Activated CD4-positive, CD25-positive, alpha-beta regulatory T cell (primary cell): ENCODE measurements around the gene ATPAF2.
A peak's percentile ranks its signal among the peaks of the same experiment; 100 is the strongest.

ENCODE experiments used
- DNase-seq, 4 experiments: peaks; one replicate each; lab custom pipeline; 2025; lab: John Stamatoyannopoulos, UW

ATPAF2 gene

DNA sequence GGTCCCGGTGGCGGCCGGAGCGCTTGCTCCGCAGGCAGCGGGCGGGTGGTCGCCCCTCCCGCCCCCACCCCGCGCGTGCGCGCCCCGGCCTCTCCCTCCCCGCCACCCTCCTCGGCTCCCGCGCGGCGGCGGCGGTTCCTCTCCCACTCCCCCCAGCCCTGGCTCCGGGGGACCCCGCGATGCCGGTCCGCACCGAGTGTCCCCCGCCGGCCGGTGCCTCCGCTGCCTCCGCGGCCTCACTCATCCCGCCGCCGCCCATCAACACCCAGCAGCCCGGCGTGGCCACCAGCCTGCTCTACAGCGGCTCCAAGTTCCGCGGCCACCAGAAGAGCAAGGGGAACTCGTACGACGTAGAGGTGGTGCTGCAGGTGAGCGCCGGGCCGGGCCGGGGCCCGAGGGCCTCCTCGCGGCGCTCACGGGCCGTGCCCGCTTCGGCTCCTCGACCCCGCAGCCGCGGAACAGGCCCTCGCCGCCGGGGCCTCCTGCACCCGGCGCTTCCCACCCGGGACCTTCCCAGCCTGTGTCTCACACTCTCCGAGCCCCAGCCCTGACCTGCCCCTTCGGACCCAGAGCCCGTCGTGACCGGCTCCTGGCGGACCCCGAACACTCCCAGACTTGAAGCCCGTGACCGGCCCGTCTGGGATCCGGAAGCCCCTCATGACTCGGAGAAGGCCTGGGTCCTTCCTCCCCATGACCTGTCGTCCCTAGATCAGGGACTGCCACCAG is 730 bp upstream of the ATPAF2 start:
- no peak for DNase-seq

DNA sequence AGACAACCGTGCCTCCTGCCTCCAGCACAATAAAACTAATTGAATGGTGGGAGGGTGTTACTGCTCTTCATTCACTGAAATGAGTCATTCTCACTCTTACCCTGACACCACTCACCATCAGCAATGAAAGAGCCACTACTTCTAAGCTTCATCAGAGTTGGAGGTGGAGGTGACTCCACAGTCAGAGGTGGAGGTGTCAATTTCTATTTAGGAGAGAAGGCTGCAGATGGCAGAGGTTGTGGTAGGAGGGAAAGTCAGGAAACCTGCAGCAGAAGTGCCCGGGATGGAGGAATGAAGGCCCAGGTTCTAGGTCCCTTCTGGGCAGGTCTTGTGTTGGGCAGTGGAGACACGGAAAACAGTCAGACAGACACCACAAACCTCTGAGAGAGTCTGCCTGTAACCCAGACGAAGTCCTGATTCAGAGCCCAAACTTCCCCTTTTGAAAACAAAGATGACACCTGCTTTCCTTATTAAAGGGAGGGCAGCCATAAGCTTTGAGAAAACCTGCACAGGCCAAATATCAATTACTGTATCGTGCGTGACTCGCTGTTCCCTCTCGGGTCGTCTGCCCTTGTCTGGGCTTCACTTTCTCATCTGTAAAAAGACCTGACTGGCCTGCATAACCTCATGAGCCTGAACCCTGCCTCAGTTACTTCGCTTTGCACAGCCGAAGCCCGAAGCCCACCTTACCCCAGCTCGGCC is 668 bp downstream of the ATPAF2 start:
- DNase-seq, result no peak

DNA sequence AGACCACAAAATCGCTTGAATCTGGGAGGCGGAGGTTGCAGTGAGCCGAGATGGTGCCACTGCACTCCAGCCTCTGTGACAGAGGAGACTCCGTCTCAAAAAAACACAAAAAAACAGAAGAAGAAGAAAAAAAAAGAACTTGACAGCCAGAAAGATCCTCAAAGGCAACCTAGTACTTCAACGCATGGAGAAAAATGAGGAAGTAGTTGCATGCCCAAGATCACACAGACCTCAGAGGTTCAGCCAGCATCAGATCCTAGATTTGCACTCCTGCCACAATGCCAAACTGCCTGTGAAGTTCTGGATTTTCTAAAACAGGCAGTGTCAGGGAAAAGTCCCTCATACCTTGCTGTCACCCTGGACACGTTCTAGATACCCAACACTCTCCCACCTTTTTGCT is 1.5 kb downstream of the ATPAF2 start:
- DNase-seq, result no peak

DNA sequence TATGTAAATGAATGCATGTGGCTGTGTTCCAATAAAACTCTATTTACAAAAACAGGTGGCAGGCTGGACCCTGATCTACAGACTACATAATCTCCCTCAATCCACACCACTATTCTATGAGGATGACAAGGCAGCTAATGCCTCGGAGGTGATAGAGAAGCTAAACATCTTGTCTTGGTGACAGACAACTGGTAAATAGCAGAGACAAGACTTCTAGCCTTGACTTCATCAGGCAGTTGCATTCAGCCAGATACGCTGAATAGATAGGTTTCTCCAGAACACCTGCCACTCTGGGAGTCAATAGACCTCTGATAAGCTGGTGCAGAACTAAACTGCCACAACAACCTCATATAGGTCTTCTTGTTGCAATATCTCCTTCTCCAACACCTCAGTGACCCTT is 3.3 kb downstream of the ATPAF2 start:
- no peak for DNase-seq

DNA sequence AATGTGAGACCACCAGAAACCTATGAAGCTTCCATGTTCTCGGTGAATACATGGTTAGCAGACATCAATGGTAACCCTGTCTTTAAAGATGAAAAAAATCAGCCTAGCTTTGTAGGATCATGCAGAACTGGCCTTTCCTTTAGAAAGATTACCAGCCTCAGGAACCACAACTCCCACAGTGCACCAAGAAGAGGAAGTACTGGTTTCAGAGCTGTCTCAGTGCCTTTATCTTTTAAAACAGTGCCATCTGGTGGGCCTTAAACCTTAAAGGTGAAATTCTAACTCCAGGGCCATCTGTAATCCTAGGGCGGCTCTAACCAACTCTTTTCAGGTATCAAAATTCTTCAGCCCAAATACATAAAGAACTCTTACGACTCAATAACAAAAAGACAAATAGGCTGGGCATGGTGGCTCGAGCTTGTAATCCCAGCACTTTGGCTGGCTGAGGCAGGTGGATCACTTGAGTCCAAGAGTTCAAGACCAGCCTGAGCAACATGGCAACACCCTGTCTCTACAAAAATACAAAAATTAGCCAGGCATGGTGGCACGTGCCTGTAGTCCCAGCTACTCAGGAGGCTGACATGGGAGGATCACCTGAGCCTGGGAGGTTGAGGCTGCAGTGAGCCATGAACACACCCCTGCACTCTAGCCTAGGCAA is 5.4 kb downstream of the ATPAF2 start:
- peak in 2 of 4 experiments; percentile 12 to 21 for DNase-seq

DNA sequence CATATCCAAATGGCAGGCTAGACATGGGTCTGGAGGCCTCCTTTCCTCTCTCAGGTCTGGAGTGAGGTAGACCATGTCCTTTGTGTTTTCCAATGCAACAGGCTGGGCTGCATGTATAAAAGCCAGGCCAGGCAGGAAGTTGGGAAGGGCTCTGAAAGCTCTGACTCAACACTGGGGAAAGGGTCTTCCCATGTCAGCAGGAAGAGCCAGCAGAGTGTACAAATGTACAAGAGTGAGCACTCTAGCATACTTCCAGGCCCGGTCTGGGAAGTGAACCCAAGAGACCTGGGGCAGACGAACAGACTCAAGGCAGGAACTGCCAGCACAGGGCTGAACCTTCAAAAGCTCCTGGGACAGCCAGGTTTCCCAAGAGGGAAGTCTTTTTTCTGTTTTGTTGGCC is 7.0 kb downstream of the ATPAF2 start:
- DNase-seq, result no peak

DNA sequence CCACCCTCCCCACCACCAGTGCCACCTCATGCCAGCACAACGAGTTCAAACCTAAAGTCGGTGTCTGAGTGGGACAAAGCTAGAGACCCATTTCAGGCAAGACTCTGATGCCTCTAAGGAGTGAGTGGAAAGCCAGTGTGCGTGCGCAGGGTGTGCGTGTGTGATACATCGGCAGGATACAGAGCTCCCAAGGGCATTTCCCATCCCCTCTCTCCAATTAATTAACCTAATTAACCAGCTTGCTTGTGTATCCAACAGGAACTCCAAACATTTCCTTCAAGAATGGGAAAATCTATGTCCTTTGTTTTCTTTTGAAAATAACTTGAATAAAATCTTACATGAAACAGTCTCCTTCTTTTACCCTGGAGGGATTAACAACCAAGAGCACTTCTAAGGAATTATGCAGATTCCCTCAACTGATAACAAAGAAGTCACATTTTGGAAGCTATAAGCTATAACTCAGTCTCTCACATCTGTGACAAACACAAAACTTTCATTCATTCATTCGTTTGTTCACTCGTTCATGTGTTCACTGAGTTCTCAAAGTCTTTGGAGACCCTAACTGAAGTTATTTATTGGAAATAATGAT is 9.9 kb downstream of the ATPAF2 start:
- DNase-seq, result no peak

DNA sequence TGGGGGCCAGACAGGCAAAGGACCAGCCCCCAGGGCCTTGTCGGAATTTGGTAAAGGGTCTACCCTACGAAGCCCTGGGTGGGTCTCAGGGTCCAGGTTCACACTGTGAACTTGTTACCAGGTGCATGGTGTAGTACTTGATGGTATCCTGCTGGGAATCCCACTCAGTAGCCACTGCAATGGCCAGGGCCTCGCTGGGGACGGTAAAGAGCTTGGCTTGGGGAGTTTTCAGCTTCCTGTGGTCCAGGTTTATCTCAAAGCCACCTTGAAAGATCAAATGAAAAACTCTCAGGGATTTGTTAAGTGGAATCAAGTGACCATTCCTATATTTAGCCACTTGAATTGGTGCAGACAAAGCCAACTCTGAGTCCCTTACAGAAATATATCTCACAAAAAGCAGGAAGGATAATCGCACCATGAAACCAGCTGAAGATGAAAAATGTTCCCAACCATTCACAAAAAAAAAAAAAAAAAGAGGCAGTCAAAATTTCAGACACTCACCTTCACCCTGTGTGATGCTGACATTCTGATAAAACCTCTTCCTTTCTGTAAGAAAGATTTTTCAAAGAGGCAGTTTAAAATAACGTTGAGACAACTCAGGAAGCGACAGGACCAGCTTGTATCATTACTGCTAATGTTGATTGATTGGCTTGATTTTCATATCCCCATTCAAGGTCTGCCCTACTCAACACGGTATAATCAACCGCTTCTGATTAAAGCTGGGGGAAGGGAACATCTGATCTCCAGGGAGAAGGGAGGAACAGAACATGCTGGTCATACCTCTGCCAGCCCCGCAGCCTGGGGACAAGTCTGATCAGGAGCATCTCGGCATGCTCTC is 10.6 kb downstream of the ATPAF2 start:
- DNase-seq, result no peak

DNA sequence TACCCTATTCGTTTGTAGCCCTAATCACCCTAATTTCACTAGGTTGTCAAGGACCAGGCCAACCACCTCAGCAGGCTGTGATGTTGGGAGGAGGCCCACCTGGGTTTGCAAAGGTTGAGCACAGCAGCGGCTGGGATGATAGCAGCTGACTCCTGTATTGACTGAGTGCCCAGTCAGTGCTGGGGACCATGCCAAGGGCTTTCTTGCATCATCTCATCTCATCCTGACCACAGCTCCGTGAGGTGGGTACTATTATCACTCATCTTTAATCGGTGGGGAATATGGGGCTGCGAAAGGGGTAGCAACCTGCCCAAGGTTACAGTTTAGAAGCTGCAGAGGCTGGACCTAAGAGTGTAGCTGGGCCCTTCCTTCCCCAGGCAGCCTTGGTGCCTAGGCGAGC is 11.7 kb downstream of the ATPAF2 start:
- DNase-seq, result no peak

DNA sequence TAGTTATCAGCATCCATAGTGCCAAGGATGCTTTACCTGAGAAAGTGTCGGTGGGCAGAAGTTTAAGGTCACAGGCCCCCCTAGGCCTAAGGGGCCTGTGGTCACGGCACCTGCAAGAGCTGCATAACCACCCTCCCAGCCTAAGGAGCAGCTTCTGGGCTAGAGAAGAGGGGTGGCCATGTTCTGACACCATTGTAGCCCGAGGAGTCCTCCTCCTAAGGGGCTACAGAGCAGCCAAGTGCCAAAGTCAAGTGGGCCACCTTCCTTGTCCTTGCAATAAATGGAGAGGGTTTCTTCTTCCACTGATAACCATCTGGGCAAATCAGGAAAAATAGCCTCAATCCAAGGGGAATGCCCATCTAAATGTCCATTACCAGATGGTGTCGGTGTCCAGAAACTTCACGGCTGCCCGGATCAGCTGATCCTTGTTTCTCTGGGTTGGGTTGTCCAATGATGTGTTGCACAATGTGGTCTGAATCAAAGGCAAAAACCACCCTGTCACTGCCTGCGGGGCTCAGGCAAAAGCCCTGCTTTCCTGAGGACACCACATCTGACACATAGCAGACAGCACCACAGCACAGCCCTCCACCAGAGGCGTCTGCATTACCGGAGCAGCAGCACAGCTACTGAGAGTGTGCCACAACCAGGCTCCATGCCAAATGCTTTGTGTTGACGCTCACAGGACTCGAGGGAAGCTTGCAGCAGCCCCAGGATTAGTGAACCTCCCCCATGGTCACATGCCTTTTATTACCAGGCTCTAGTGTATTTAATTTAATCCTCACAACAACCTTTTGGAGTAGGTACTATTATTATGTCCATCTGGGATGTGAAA is 12.8 kb downstream of the ATPAF2 start:
- DNase-seq, result no peak

DNA sequence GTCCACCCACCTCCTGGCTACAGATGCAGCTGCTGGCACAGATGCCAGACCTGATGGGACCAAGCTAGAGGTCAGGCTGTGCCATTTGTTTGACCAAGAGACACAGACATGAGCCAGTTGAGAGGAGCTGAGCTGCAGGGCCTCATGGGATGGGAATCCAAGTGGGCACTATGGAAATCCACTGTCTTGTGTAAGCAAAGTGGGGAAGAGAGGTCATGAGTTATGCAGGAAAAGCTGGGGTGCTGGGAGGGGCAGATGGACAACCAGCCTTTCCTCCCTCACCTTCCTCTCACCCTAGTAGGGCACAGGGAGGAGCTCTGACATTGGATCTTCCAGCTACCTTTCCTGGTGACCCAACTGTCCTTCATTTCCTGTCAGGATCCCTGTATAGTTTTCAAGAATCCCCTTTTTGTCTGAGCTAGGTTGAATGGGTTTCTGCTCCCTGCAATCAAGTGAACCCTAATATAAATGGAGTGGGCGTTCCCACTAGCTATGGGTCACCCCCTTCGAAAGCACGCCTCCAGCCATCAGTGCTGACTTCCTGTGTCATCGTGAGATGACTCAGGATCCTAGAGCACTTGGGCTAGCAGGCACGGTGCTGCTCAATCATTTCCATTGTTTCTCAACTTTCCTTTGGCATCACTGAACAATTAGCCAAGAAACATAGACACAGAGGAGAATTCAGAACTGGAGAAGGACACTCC is 13.6 kb downstream of the ATPAF2 start:
- no peak for DNase-seq

DNA sequence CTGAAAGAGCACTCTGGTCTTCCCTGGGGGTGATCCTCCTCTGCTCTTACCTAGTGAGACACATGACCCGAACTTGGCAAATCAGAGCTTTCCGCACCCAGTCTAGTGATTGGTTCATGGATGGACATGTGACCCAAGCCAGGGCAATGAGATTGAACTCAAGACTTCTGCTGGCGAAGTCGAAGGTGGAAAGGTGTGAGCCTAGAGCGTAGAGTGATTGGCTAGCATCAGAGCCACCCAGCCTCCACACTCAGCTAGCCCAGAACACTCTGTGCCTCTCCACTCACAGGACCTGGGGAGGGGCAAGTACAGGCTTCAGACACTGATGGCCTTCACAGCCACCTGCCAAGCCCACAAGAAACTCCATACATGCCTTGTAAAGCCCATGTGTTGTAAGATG is 17.6 kb downstream of the ATPAF2 start:
- DNase-seq, result no peak

DNA sequence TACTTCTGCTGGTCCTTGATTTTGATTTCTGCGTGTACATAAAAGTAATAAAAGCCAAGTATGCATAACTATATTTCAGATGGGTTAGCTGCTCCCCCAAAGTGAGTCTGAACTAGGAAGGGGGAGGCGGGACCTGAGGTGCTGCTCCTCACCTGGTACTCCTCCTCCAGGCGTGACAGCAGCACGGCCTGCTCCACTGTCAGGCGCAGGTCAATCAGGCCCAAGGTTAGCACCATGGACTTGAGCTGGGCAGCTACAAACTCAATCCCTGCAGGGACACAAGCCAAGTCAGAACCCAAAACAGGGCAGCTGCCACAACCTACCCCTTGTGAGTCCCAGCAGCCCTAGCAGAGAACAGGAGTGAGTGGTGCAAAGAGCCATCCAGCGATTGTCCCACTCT is 18.0 kb downstream of the ATPAF2 start:
- no peak for DNase-seq

DNA sequence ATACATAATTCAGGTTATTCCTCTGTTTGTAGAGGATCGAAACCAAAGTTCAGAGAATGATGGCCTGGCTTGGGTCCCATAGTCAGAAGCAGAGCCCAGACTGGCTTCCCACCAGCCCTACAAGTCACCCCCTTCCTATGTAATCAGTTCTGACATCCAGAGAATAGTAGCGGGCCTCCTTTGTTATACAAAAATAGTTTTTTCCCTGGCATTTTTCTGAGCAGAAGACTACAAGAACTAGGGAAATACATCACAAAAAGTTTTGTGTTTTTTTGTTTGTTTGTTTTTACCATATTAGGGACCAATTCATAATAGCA is 19.2 kb downstream of the ATPAF2 start:
- no peak for DNase-seq

DNA sequence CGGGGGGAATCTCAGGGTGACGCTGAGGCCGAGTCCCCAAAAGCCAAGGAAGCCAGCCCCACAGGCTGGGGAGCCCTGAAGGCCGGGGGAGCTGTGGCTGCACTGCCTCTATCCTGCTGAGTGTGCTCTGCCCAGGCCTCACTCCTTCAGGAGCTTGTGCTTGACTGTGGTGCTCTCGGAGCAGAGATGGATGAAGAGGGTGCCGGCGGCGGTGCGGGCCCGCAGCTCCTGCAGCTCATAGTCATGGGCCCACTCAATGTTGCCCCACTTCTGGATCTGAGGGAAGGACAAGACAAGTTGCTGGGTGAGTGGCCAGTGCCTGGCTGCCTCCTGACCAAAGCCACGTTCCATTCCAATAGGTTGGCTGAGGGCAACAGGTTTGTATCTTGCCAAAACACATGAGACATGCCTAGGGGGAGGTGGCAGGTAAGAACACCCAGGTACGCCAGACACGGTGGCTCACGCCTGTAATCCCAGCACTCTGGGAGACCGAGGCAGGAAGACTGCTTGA is 20.5 kb downstream of the ATPAF2 start:
- DNase-seq, result no peak

DNA sequence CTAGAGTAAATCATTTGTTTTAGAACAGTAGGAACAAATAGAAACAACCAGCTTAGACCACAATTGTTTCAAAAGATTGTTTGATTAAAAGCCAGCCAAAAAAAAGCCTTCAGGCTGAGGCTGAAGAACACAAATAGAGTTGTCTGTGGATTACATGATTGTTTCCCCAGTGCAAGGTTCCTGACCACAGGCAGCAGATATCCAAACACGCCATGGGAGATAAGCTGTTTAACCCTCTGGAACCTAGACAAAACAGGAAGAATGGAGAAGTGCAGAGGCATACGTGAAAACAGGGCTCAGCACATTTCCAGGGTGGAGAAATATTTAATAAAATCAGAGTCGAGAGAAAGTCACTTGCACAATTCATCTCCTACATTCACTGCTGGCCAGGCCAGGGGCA is 21.0 kb downstream of the ATPAF2 start:
- DNase-seq, result no peak

DNA sequence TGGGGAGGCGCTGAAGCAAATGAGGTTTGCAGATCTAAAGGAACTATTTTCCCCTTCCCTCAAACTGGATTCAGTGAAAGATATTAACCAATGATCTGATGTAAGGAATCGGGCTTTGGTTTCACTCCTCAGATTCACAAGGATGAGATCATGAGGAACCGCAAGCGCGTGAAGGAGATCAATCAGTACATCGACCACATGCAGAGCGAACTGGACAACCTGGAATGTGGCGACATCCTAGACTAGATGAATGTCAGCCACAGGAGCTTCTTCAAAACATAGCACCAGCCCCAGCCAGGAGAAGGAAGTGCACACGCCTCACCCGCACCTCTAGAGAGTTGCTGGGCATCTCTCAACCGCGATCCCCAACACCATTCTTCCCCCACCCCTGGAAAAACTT is 22.5 kb downstream of the ATPAF2 start:
- no peak for DNase-seq

DNA sequence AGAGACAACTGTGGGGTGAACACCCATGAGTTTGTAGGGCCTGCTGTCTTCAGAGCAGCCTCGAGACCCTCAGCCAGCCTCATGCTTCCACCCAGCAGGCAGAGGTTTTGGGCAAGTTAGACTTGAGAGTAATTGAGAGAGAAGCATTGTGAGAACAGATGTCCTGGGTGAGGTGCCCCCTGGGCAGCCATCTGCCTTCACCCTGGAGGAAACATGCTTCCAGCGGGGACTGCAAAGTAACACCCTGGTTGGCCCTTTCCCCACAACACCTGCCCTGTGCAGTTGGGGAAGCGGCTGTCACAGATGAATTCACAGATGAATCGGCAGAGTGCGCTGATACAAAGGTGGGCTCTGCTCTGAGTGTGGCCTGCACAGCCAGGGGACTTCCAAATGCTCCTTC is 23.4 kb downstream of the ATPAF2 start:
- no peak for DNase-seq

DNA sequence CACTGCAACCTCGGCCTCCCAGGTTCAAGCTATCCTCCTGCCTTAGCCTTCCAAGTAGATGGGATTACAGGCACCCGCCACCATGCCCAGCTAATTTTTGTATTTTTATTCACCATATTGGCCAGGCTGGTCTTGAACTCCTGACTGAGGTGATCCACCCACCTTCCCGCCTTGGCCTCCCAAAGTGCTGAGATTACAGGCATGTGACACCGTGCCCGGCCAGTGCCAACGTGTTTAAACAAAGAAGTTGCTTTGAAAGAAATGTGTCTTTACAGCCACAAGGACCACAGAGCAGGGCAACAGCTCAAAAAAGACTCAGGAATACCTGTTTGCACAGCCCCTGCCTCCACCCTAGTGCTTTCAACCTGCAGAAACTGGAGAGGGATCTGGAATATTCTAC is 25.0 kb downstream of the ATPAF2 start:
- no peak for DNase-seq

DNA sequence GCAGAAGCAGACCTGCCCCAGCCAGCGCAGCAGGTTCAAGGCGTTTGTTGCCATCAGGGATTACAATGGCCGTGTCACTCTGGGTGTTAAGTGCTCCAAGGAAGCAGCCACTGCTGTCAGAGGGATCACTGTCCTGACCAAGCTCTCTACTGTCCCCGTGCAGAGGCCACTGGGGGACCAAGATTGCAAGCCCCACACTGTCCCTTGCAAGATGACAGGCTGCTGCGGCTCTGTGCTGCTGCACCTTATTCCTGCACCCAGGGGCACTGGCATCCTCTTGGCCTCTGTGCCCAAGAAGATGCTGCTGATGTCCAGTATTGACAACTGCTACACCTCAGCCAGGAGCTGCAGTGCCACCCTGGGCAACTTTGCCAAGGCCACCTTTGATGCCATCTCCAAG is 27.7 kb downstream of the ATPAF2 start:
- no peak for DNase-seq
